NCI-H146 (cell line): ENCODE data around the gene CEACAM19.
"Not testable (repeated sequence)": the region's sequence is repeated elsewhere in the genome, so short reads cannot be mapped to it uniquely, and the experiment has no call there.

Experiments used
- DNase-seq: peaks from one replicate; lab custom pipeline; 2025; lab: John Stamatoyannopoulos, UW

The CEACAM19 gene

GRCh38 chr19:44675521-44675920 lies 4.2 kb downstream of the CEACAM19 start:
- no peak for DNase-seq

GRCh38 chr19:44677019-44677811 lies 5.9 kb downstream of the CEACAM19 start:
- DNase-seq: peak; percentile 32

GRCh38 chr19:44680536-44680935 lies 9.3 kb downstream of the CEACAM19 start:
- no peak for DNase-seq

GRCh38 chr19:44681992-44682790 lies 10.9 kb downstream of the CEACAM19 start:
- DNase-seq: no peak

GRCh38 chr19:44682807-44683206 lies 11.5 kb downstream of the CEACAM19 start:
- no peak for DNase-seq

GRCh38 chr19:44683434-44684210 lies 12.3 kb downstream of the CEACAM19 start:
- no peak for DNase-seq

- DNase-seq: not testable (repeated sequence)
These were observed 13.1 kb downstream of the CEACAM19 start for GRCh38 chr19:44684396-44684795.

- DNase-seq: no peak
These were observed 13.9 kb downstream of the CEACAM19 start for GRCh38 chr19:44684892-44685863.

- no peak for DNase-seq
These were observed 14.6 kb downstream of the CEACAM19 start for GRCh38 chr19:44685877-44686276.

GRCh38 chr19:44686896-44687295 lies 15.6 kb downstream of the CEACAM19 start:
- no peak for DNase-seq

- DNase-seq: no peak
These were observed 16.6 kb downstream of the CEACAM19 start for GRCh38 chr19:44687888-44688287.

GRCh38 chr19:44689290-44690130 lies 18.2 kb downstream of the CEACAM19 start:
- peak; percentile 79 for DNase-seq

- DNase-seq: no peak
These were observed 18.8 kb downstream of the CEACAM19 start for GRCh38 chr19:44690131-44690440.

- DNase-seq: no peak
These were observed 21.1 kb downstream of the CEACAM19 start for GRCh38 chr19:44692379-44692721.

- no peak for DNase-seq
These were observed 22.9 kb downstream of the CEACAM19 start for GRCh38 chr19:44694184-44694579.

- peak; percentile 98 for DNase-seq
These were observed 25.8 kb downstream of the CEACAM19 start for GRCh38 chr19:44696939-44697669.

GRCh38 chr19:44697670-44698034 lies 26.4 kb downstream of the CEACAM19 start:
- DNase-seq: no peak

GRCh38 chr19:44698492-44699201 lies 27.4 kb downstream of the CEACAM19 start, which contains the start of gene CEACAM16:
Gene CEACAM16 (plus strand): TSS chr19:44699151. CDS start chr19:44701457, 2,306 bp downstream.
- DNase-seq: peak; percentile 62

- no peak for DNase-seq
These were observed 29.3 kb downstream of the CEACAM19 start for GRCh38 chr19:44700547-44700946.
